Breast epithelium (tissue), 3 donors: ENCODE measurements around the gene GSK3A.

Source experiments
- CTCF ChIP-seq, 3 donors: fragments of 450-650 bp; IDR thresholded peaks; one replicate each; pipeline ENCODE4 v1.5.1; 2016 to 2017; ENCODE audit warnings: antibody characterized with exemption in 3 of 3, mild to moderate bottlenecking in 3 of 3, moderate library complexity in 3 of 3
- POLR2AphosphoS5 ChIP-seq, 3 donors: sonication (generic); formaldehyde crosslinking; IDR thresholded peaks; one replicate each; pipeline ENCODE4 v1.6.1; 2017; ENCODE audit warnings: antibody characterized with exemption in 3 of 3

GRCh38 chr19:42272989-42273406 is 30.6 kb upstream of the GSK3A start:
- TF ChIP-seq POLR2AphosphoS5 (IDR thresholded peaks at IDR 0.05): no peak
- TF ChIP-seq CTCF (IDR thresholded peaks at IDR 0.05): no peak
